HepG2 (cell line): ENCODE results near the gene SEC14L2. TPM values are rescaled to one million over a fixed set of nuclear protein-coding genes. Genes with fewer than 3 reads are reported as not detected.

Experiments used
- DBP ChIP-seq: sonication (generic); formaldehyde crosslinking; IDR thresholded peaks from 2 replicates; pipeline ENCODE4 v1.4.0; 2020; ENCODE audit warnings: missing genetic modification reagents; ENCODE audit errors: not compliant biosample characterization
- DDIT3 ChIP-seq: sonication (generic); formaldehyde crosslinking; IDR thresholded peaks from 2 replicates; pipeline ENCODE4 v1.4.0; 2020; ENCODE audit warnings: mild to moderate bottlenecking, missing genetic modification reagents
- DNMT1 ChIP-seq: sonication (generic); formaldehyde crosslinking; IDR thresholded peaks from 2 replicates; pipeline ENCODE4 v1.5.1; 2020; ENCODE audit warnings: mild to moderate bottlenecking, missing genetic modification reagents
- KLF12 ChIP-seq: sonication (generic); formaldehyde crosslinking; IDR thresholded peaks from 2 replicates; pipeline ENCODE4 v1.4.0; 2020; ENCODE audit warnings: missing genetic modification reagents, borderline replicate concordance
- MTA1 ChIP-seq: sonication (generic); formaldehyde crosslinking; IDR thresholded peaks from 2 replicates; pipeline ENCODE4 v1.4.0; 2020; ENCODE audit warnings: missing genetic modification reagents, mild to moderate bottlenecking, borderline replicate concordance
- MYPOP ChIP-seq: sonication (generic); formaldehyde crosslinking; IDR thresholded peaks from 2 replicates; pipeline ENCODE4 v1.8.1; 2023; ENCODE audit warnings: mild to moderate bottlenecking, moderate library complexity, missing genetic modification reagents
- NFAT5 ChIP-seq: sonication (generic); formaldehyde crosslinking; IDR thresholded peaks from 2 replicates; pipeline ENCODE4 v1.4.0; 2020; ENCODE audit warnings: missing genetic modification reagents
- NFIB ChIP-seq: sonication (generic); formaldehyde crosslinking; IDR thresholded peaks from 2 replicates; pipeline ENCODE4 v1.9.0; 2021; ENCODE audit warnings: missing genetic modification reagents, mild to moderate bottlenecking, borderline replicate concordance
- TOPORS ChIP-seq: sonication (generic); formaldehyde crosslinking; IDR thresholded peaks from 2 replicates; pipeline ENCODE4 v1.8.0; 2023; ENCODE audit warnings: mild to moderate bottlenecking, missing genetic modification reagents
- ZC3H4 ChIP-seq: sonication (generic); formaldehyde crosslinking; IDR thresholded peaks from 2 replicates; pipeline ENCODE4 v1.4.0; 2020; ENCODE audit warnings: missing genetic modification reagents, borderline replicate concordance
- ZNF318 ChIP-seq: sonication (generic); formaldehyde crosslinking; IDR thresholded peaks from 2 replicates; pipeline ENCODE4 v1.4.0; 2020; ENCODE audit warnings: mild to moderate bottlenecking, missing genetic modification reagents
- ZNF350 ChIP-seq: sonication (generic); formaldehyde crosslinking; IDR thresholded peaks from 2 replicates; pipeline ENCODE4 v1.4.0; 2020; ENCODE audit warnings: mild to moderate bottlenecking, low read depth, missing genetic modification reagents, borderline replicate concordance
- polyA plus RNA-seq, 8 experiments: library from polyadenylated mRNA; depleted of rRNA in 3 of 8; stranded (reverse) in 7 of 8; unstranded in 1 of 8; fragments of >200 nt; fragmentation: Illumina TruSeq in 4 of 8; extraction: Trizol in 4 of 8; gene quantifications; 2 replicates each; pipeline versions ENCODE4 v1.2.1 to v1.2.3, GENCODE V29; 2011 to 2016; ENCODE audit warnings: low read depth in 4 of 8, missing spikeins in 1 of 8, mixed read lengths in 1 of 8; ENCODE audit not compliant: insufficient read depth in 1 of 8
- total RNA-seq, 5 experiments: library from RNA; depleted of rRNA; stranded (reverse); fragments of >200 nt; fragmentation: Illumina TruSeq; extraction: Trizol; gene quantifications; 2 replicates each; pipeline ENCODE4 v1.2.3, GENCODE V29; 2016; ENCODE audit warnings: low read depth in 1 of 5

SEC14L2 gene
- total and polyA plus RNA-seq, 2 of the 13 experiments (the other 11 are each of a cell fraction or from before 2014, with no cell fraction given) = 4.1 to 5.1 TPM

- TF ChIP-seq NFAT5 (CRISPR knock-in tag) (no peak), TOPORS (CRISPR knock-in tag) (no peak), MTA1 (no peak; the same call in 1 of the 2 replicates), ZNF350 (CRISPR knock-in tag) (peak; percentile 81), ZC3H4 (CRISPR knock-in tag) (no peak), NFIB (CRISPR knock-in tag) (no peak), DDIT3 (CRISPR knock-in tag) (no peak), ZNF318 (CRISPR knock-in tag) (no peak), MYPOP (CRISPR knock-in tag) (peak; percentile 66), DNMT1 (CRISPR knock-in tag) (0 out of 2 replicates have a peak, but pooled peaks have one; percentile 73), KLF12 (peak; percentile 79), DBP (CRISPR knock-in tag) (no peak)
These were observed 40.2 kb upstream of the SEC14L2 start, which contains the start of the genes CCDC157 and SF3A1 (continued) for GRCh38 chr22:30356449-30357235.
